KOPT-K1 (cell line): ENCODE measurements around the gene RBMS3.

Experiments
- H3K27ac ChIP-seq: fragments of 200-600 bp; sonication (generic); 2 replicates; pipeline ENCODE4 v1.5.1; 2016; ENCODE audit warnings: antibody characterized with exemption, mild to moderate bottlenecking, low read depth, low read length; ENCODE audit not compliant: poor library complexity, severe bottlenecking
- H3K36me3 ChIP-seq: fragments of 200-600 bp; sonication (generic); 2 replicates; pipeline ENCODE4 v1.5.1; 2017; ENCODE audit warnings: antibody characterized with exemption, mild to moderate bottlenecking, low read length, moderate library complexity; ENCODE audit not compliant: insufficient read depth
- H3K9me3 ChIP-seq: fragments of 200-600 bp; sonication (generic); 2 replicates; pipeline ENCODE4 v1.5.1; 2017; ENCODE audit warnings: antibody characterized with exemption, low read length, mild to moderate bottlenecking; ENCODE audit not compliant: insufficient read depth, poor library complexity, severe bottlenecking

RBMS3 gene

DNA sequence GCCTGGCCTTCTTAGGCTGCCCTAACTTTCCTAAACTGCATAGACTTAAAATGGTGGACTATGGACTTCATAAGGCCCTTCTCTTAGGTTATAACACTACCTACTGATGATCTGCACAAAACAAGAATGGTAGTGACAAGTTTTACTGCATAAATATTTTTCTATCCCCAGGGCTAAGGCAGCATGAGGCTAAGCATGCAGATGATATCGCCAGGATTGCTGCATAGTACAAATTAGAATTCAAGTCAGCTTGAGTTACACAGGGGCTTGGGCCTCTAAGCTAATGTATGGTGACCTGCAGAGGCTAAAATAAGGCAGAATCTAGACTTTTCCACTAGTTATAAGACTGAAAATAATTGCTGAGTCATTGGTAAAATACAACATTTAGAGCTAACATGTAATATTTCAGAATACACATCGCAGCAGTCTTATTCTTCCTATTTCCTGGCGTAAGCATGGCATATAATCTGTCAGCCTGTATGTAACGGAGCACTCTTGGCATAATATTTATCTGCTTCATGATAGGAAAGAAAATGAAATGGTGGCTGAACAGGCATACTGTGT lies 15.3 kb upstream of the RBMS3 start:
- Histone ChIP-seq H3K36me3 (no peaks in the 10 kb centered on the region), H3K9me3 (no peaks in the 10 kb centered on the region), H3K27ac (no peak overlapping the region)

GRCh38 chr3:29267226-29267625 lies 13.6 kb upstream of the RBMS3 start:
- Histone ChIP-seq H3K9me3 (no peaks in the 10 kb centered on the region), H3K27ac (no peak overlapping the region), H3K36me3 (no peaks in the 10 kb centered on the region)

DNA sequence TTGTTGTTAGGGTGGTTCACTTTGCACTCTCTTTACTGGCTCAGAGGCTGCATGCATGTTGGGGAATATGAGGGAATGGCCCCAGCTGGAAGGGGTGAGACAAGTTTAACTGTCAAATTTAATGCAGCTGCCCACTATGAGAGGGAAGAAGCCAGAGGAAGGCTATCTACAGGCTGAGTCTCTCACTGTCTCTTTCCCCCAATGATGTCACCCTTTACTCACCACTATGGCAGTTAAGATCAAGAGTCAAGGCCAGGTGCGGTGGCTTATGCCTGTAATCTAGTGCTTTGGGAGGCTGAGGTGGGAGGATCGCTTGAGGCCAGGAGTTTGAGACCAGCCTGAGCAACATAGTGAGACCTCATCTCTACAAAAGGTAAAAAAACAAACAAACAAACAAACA lies 12.2 kb upstream of the RBMS3 start:
- no peaks in the 10 kb centered on the region for H3K36me3 ChIP-seq
- no peak overlapping the region for H3K27ac ChIP-seq

GRCh38 chr3:29270752-29271151 lies 10.1 kb upstream of the RBMS3 start:
- Histone ChIP-seq H3K36me3 (no peaks in the 10 kb centered on the region), H3K27ac (no peak overlapping the region), H3K9me3 (no peaks in the 10 kb centered on the region)

More for the DNA sequence above, 12.2 kb upstream of the RBMS3 start:
- H3K9me3 ChIP-seq = no peaks in the 10 kb centered on the region

- no peak overlapping the region for H3K27ac ChIP-seq
- no peaks in the 10 kb centered on the region for H3K36me3 ChIP-seq
- no peaks in the 10 kb centered on the region for H3K9me3 ChIP-seq
Observed at GRCh38 chr3:29271475-29271874, 9.4 kb upstream of the RBMS3 start.

DNA sequence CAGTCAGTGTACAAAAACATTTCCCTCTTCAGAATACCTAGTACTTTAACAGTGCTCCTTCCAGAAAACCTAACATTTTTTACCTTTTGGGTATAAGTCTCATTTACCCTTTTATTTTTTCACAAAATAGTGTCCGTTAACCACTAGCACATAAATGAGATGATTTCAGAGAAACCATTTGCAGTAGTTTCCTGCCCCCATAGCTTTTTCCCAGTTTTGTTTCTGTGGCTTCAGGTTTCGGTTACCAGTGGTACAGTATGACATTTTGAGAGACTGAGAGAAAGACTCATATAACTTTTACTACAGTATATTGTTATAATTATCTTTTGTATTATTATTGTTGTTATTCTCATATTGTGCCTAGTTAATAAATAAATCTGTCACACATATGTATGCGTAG lies 6.2 kb upstream of the RBMS3 start:
- no peaks in the 10 kb centered on the region for H3K9me3 ChIP-seq
- no peak overlapping the region for H3K27ac ChIP-seq
- H3K36me3 ChIP-seq = no peaks in the 10 kb centered on the region

- Histone ChIP-seq H3K9me3 (no peaks in the 10 kb centered on the region), H3K27ac (no peak overlapping the region), H3K36me3 (no peaks in the 10 kb centered on the region)
Observed at GRCh38 chr3:29275309-29275708, 5.6 kb upstream of the RBMS3 start.

- no peaks in the 10 kb centered on the region for H3K36me3 ChIP-seq
- no peaks in the 10 kb centered on the region for H3K9me3 ChIP-seq
- H3K27ac ChIP-seq = no peak overlapping the region
Observed at GRCh38 chr3:29277249-29277648, 3.6 kb upstream of the RBMS3 start.

DNA sequence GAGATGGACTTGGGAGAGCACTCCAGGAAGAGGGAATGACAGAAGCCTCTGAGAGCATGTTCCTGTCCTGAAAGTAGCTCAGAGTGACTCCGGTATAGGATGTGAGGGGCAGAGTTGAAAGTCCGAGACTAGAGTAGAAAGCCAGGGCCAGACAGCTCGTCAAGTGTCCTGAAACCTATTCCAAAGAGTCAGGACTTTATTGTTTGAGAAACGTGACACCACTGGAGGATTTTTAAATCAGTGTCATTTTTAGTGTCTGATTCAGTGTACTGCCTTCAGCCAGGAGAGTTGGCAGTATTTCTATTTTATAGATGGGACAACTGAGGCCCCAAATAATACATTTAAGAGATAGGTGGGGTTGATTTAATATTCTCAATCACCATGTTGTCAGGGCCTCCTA lies 1.6 kb upstream of the RBMS3 start:
- no peaks in the 10 kb centered on the region for H3K9me3 ChIP-seq
- no peaks in the 10 kb centered on the region for H3K36me3 ChIP-seq
- H3K27ac ChIP-seq = no peak overlapping the region

- H3K9me3 ChIP-seq = no peaks in the 10 kb centered on the region
- no peak overlapping the region for H3K27ac ChIP-seq
- no peaks in the 10 kb centered on the region for H3K36me3 ChIP-seq
Observed at GRCh38 chr3:29279806-29280205, 1.1 kb upstream of the RBMS3 start.

- Histone ChIP-seq H3K9me3 (no peaks in the 10 kb centered on the region), H3K27ac (no peak overlapping the region)
Observed at GRCh38 chr3:29281094-29281343, 148 bp downstream of the RBMS3 start.

DNA sequence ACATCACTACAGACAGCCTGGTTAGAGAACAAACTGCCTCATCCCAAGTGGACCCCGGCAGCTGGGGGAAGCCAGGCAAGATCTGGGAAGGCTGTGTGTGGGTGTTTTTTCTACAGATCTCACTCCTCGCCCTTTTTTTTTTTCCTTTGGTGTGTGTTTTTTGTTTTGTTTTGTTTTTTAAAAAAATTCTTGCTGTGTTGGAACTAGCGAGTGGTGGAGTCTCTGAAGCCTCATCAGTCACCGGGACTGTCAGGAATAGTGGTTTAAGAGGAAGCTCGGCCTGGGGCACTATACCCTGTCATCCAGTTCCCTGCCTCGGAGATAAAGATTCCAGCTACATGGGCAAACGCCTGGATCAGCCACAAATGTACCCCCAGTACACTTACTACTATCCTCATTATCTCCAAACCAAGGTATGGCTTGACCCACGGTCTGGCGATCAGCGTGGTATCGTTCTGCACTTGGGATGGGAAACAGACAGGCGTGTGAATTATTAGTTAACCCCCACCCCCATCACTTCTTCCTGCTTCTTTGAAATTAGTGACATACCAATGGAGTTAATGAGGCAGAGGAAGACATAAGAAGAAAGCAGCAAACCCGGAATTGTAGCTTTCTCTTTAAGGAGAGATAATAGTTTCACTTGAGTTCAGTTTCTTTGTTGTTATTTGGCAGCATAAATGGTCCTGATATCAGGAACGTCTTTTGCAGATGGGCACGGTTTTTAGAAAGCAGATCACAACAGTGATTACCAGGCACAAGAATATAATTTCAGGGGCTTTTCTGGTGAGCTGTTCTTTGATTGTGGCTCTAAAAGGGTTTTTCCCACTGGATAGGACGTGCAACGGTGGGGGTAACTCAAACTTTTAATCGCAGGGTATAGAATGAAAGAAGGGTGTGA lies 722 bp downstream of the RBMS3 start:
- no peaks in the 10 kb centered on the region for H3K9me3 ChIP-seq
- H3K27ac ChIP-seq = no peak overlapping the region
- no peaks in the 10 kb centered on the region for H3K36me3 ChIP-seq

More at GRCh38 chr3:29281094-29281343, 148 bp downstream of the RBMS3 start:
- H3K36me3 ChIP-seq = no peaks in the 10 kb centered on the region

DNA sequence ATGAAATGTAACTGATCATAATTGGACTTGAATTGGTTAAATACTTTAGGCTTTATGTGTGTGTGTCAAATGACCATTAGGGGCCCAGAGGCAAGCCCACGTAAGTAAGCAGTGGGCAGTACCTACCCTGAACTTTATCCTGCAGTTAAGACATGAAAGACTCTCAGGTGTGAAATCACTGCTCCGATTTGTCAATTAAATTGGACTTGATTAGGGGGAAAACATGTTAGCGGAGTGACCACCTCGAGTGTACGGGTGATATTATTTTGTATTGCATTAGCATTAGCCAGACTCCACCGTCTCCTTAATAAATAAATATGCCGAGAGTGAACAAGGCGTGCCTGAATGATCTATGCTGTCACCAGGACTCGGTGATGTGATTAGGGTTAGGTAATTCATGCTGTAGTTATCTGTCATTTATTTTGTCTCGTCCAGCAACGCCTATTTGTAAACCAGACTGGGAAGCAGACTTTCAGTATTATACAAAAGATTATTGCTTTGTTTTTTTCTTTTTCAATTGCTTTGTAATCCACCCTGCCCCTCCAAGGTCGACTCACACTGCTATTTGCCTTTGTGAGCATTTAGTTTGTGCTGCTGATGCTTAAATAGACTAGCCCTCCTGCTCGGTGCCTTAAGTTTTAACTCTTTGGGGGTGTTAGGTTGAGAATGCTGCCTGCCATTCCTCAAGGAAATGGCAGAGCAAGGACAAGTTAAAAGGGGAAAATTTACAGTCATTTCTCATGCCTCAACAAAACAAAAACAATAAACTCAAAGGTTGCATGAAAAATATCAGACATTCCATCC lies 1.8 kb downstream of the RBMS3 start:
- Histone ChIP-seq H3K36me3 (no peaks in the 10 kb centered on the region), H3K27ac (no peak overlapping the region), H3K9me3 (no peaks in the 10 kb centered on the region)

DNA sequence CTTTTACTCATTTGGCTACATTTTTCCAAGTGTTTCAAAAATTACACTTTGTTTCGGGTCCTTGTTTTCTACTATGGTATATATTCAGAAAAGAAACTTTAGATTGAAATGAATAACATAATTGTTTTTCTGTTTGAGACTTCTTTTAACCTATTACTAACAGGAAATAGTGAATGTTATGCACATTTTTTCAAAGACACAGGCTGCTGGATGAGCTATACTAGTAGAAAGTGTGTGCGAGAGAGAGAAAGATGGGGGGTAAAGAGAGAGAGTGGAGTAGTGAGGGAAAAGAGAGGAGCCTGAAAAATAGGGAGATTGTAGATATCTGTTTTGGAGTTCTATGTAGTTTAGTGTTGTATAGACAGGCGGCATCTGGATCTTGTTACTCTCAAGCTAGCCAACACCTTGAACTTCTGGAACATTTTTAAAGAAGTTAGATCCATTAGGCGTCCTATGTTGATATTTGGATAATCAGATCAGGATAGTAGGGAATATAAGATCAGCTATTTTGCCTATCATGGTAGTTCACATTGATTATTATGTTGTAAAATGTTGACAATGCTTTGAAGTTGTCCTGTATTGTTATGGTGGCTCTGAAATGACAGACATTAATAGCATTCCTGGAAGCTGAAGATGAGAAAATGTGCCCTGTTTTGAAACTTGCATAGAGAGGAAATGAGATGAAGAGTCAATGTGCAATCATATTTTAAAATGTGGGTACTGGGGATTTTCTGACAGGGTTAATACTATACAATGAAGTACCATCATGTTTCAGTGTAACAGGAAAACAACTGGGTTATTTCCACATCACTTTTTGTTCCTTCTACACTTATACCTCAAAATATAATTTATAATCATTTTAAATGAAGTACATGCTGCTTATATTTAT lies 2.6 kb downstream of the RBMS3 start:
- no peaks in the 10 kb centered on the region for H3K36me3 ChIP-seq
- no peak overlapping the region for H3K27ac ChIP-seq
- H3K9me3 ChIP-seq = no peaks in the 10 kb centered on the region

DNA sequence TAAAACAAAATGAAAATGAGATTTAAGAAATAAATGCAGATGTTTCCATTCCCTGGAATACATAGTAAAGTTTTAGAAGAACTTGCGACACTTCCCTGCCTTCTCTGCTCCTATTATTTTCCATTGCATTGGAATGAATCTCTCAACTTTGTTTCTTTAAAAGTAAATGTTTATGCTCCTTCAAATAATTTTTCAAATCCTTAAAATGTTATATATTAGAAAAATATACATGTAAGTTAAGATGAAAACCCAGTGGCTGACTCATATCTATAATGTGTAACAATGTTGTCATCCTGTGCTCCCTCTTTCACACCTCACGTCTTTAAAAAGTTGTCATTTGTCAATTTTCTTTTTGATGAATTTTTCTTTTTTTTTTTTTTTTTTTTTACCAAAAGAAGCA lies 3.6 kb downstream of the RBMS3 start:
- no peaks in the 10 kb centered on the region for H3K36me3 ChIP-seq
- H3K27ac ChIP-seq = no peak overlapping the region
- no peaks in the 10 kb centered on the region for H3K9me3 ChIP-seq
